ENCODE data around the gene DEDD2. TPM values are rescaled to one million over a fixed set of nuclear protein-coding genes. Genes with fewer than 3 reads are reported as not detected.
A peak's percentile ranks its signal among the peaks of the same experiment; 100 is the strongest.
"Not testable (repeated sequence)": the region's sequence is repeated elsewhere in the genome, so short reads cannot be mapped to it uniquely, and the experiment has no call there.

DEDD2 gene, protein sequence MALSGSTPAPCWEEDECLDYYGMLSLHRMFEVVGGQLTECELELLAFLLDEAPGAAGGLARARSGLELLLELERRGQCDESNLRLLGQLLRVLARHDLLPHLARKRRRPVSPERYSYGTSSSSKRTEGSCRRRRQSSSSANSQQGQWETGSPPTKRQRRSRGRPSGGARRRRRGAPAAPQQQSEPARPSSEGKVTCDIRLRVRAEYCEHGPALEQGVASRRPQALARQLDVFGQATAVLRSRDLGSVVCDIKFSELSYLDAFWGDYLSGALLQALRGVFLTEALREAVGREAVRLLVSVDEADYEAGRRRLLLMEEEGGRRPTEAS
- 10 to 100 TPM; 14.1 to 17.9 (median 15.7) TPM for polyA plus RNA-seq

GRCh38 chr19:42217520-42218437 lies at the start of gene DEDD2:
TSS of gene DEDD2 (minus strand) at chr19:42217677. CDS start at chr19:42217007, 670 bp downstream.
- H3K27ac ChIP-seq (ENCODE audit: low read depth, low read length), result peak within 1 kb of the TSS; percentile 38
- WGBS, 3 donors, result 16 to 17% (median 16%) methylated on average over 57 of the region's 57 CpGs

DNA sequence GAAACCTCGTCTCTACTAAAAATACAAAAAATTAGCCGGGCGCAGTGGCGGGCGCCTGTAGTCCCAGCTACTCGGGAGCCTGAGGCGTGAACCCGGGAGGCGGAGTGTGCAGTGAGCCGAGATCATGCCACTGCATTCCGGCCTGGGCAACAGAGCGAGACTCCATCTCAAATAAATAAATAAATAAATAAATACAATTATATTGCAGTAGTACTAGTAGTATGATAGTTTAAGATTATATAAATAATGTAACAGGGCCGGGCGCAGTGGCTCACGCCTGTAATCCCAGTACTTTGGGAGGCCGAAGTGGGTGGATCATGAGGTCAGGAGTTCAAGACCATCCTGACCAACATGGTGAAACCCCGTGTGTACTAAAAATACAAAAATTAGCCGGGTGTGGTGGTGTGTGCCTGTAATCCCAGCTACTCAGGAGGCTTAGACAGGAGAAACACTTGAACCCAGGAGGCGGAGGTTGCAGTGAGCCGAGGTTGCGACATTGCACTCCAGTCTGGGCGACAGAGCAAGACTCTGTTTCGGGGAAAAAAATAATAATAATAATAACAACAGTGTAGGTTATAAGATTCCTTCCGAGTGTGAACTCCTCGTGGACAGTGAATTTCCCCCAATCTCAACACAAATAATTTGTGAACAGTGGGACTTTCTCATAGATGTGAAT lies 49.6 kb upstream of the DEDD2 start:
- WGBS, 3 donors, result 92 to 95% (median 93%) methylated on average over 22 to 25 of the region's 25 CpGs

DNA sequence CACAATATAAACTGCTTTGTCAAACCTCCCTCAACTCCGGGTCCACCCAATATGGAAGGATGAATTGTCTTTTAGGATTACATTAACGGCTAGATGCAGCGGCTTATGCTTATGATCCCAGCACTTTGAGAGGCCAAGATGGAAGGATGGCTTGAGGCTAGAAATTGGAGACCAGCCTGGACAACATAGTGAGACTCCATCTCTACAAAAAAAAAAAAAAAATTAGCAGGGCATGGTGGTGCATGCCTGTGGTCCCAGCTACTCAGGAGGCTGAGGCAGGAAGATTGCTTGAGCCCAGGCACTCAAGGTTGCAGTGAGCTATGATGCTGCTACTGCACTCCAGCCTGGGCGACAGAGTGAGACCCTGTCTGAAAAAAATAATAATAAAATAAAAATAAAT lies 48.6 kb upstream of the DEDD2 start:
- WGBS, 3 donors, result 91 to 93% (median 92%) methylated on average over 4 of the region's 4 CpGs
- not testable (repeated sequence) for H3K27ac ChIP-seq (ENCODE audit: low read depth, low read length)

More for the DNA sequence above, 49.6 kb upstream of the DEDD2 start:
- H3K27ac ChIP-seq (ENCODE audit: low read depth, low read length), result not testable (repeated sequence)

- 92 to 97% (median 92%) methylated on average over 3 of the region's 3 CpGs for WGBS, 3 donors
- H3K27ac ChIP-seq (ENCODE audit: low read depth, low read length), result no peak overlapping the region
Measured at GRCh38 chr19:42261763-42262162, 44.3 kb upstream of the DEDD2 start.

- not testable (repeated sequence) for H3K27ac ChIP-seq (ENCODE audit: low read depth, low read length)
- WGBS, 3 donors, result 73 to 96% (median 85%) methylated on average over 3 of the region's 3 CpGs
Measured at GRCh38 chr19:42257842-42258241, 40.4 kb upstream of the DEDD2 start.

DNA sequence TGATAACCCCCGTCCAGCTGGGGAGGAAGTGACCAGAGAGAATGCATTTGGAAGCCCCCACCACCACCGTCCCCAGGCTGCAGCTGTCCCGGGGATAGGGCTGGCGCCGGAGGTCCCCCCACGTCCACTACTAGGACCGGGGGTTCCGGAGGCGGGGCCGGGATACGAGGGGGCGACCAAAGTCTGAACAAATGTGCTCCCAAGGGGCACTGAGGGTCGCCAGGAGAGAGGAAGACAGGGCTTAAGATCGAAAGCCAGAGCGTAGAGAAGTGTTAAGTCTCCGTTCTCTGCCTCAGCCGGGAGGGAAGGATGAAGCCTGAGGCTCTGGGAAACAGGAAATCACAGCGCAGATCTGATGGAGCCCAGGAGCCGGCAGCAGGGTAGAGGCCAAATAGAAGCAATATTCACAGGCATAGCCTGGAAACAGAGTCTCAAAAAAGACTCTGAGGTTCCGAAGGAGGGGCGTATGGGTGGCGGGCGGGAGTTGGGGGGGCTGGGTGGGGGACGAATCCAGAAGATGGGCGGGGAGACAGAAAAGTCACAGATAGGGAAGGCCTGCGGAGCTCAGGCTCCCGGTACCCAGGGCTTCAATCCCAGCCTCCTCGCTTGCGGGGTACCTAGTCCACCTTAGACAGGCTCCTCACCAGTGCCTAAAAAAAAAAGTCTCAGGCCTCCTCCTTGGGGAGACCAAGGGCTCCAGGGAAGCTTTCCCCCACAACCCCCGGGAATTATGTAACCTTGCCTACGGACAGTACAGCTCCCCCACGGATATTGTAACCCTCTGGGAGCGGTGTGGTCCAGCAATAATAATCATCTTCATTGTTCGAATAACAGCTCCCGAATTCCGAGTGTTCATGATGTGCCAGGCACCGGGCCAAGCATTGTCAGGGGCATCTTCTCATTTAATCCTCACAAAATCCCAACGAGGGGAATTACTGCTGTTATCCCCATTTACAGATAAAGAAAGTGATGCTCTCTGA lies 38.6 kb upstream of the DEDD2 start:
- no peak overlapping the region for H3K27ac ChIP-seq (ENCODE audit: low read depth, low read length)
- WGBS, 3 donors, result 8 to 11% (median 8%) methylated on average over 38 of the region's 38 CpGs

- 0 to 1% (median 0%) methylated on average over 43 to 75 of the region's 75 CpGs for WGBS, 3 donors
- H3K27ac ChIP-seq (ENCODE audit: low read depth, low read length), result peak within 1 kb of the TSS; percentile 91
Measured at GRCh38 chr19:42254850-42255765, 37.6 kb upstream of the DEDD2 start, which contains the start of gene ERF. TSS of gene ERF (minus strand) at chr19:42255128. CDS start at chr19:42254999, 129 bp downstream.

GRCh38 chr19:42254089-42254849 lies 36.8 kb upstream of the DEDD2 start:
- H3K27ac ChIP-seq (ENCODE audit: low read depth, low read length), result peak overlapping the region; percentile 91
- 0% methylated on average over 55 to 70 of the region's 70 CpGs for WGBS, 3 donors

DNA sequence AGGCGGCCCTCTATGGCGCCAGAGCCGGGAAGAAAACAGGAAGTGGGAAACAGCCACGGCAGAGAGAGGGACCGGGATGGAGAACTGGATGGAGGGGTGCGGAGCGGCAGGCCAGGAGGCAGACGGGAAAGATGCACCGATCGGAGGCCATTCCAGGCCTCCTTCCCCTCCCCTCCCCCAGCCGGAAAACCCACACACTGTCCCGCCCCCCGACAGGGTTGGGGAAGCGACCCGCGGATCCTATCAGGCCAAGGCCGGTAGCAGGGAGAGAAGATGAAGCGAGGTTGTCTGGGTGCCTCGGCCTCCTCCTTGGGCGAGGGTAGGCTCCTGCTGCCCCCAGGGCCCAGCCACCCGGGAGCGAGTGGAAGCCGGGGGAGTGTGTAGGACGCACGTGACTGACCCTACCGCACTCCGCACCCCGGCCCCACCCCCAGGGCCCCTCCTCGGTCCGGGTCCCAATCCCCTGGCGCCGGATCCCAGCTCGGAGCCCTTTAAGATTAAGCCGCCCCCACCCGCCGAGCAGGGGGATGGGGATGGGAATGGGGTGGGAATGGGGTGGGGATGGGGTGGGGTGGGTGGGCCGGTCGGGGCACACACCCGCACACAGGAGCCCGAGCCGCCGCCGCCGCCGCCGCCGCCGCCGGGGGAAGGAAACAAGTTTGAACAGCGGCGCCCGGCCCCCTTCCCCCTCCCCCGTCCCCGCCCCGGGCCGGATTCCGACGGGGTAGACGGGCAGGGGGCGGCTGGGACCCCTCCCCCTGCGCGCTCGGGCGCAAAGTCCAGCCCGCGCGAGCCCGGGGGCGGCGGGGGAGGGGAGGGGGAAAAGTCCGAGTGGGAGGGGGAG lies 36.0 kb upstream of the DEDD2 start:
- 0 to 1% (median 0%) methylated on average over 26 to 59 of the region's 71 CpGs for WGBS, 3 donors
- peak overlapping the region; percentile 91 for H3K27ac ChIP-seq (ENCODE audit: low read depth, low read length)

DNA sequence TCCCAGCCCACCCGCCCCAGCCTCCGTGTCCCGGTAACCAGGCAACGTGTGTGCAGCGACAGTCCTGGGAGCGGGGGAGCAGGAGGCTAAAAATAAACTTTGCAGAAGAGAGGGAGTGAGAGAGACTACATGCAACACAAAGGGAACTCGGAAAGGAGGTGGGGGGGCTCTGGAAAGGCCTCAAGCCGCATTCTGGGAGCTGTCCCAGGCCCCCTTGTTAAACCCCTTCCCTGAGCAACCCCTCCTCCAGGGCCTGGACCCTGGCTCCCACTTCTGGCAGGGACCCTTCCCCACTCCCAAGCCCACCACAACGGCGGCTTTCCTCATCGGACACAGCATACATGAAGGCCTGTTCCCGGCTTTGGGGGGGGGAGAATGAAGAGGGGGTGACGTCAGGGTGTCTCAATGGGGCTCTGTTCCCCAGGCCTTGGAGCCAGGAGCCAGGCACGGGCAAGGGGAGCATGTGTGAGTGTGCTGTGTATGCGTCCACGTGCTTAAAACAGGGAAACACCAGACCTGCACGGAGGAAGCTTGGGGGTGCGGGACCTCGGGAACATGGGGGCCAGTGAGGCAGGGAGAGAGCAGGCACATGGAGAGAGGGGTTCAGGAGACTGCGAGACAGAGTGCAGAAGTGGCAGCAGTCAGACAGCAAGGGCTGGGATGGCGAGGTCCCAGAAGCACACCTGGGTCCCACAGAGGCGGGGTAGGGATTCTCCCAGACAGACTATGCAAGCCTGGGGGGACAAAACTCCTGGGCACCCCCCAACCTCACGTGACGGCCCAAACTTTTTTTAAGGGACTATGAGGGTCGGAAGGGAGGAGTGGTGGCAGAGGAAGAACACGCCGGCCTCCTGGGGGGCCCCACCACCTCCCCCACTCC lies 35.1 kb upstream of the DEDD2 start:
- peak overlapping the region; percentile 79 for H3K27ac ChIP-seq (ENCODE audit: low read depth, low read length)
- WGBS, 3 donors, result 3 to 10% (median 7%) methylated on average over 26 to 27 of the region's 27 CpGs

- WGBS, 3 donors, result 70 to 79% (median 73%) methylated on average over 4 of the region's 4 CpGs
- H3K27ac ChIP-seq (ENCODE audit: low read depth, low read length), result peak overlapping the region; percentile 79
Measured at GRCh38 chr19:42251572-42252358, 34.3 kb upstream of the DEDD2 start.

- H3K27ac ChIP-seq (ENCODE audit: low read depth, low read length), result peak overlapping the region; percentile 68
- WGBS, 3 donors, result 8 to 28% (median 9%) methylated on average over 9 to 19 of the region's 19 CpGs
Measured at GRCh38 chr19:42250666-42251531, 33.4 kb upstream of the DEDD2 start.

Measured in adipose tissue (tissue), 3 donors.